Measurements from ENCODE around the gene PVALEF.
A peak's percentile ranks its signal among the peaks of the same experiment; 100 is the strongest.

The PVALEF gene

DNA sequence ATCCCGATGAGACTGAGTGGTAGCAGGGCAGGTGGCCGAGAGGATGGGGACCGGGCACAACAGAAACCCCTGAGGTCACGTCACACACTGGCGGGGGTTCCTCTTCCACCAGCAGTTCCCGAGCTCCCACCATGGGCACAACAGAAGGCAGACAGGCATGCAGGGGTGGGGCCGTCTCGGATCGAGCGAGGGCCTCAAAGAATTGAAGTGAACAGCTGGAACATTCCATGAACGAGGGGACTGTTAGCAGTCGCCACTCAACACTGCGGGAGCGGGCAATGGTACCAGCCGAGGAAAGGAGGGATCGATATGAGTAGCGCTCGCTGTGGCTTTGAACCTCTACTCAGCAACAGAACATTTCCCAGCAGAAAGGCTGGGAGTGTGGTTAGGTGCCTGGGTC lies 52.2 kb downstream of the PVALEF start:
- DNase-seq (ENCODE audit: low read depth) = no peak
- TF ChIP-seq, protein P1, sequence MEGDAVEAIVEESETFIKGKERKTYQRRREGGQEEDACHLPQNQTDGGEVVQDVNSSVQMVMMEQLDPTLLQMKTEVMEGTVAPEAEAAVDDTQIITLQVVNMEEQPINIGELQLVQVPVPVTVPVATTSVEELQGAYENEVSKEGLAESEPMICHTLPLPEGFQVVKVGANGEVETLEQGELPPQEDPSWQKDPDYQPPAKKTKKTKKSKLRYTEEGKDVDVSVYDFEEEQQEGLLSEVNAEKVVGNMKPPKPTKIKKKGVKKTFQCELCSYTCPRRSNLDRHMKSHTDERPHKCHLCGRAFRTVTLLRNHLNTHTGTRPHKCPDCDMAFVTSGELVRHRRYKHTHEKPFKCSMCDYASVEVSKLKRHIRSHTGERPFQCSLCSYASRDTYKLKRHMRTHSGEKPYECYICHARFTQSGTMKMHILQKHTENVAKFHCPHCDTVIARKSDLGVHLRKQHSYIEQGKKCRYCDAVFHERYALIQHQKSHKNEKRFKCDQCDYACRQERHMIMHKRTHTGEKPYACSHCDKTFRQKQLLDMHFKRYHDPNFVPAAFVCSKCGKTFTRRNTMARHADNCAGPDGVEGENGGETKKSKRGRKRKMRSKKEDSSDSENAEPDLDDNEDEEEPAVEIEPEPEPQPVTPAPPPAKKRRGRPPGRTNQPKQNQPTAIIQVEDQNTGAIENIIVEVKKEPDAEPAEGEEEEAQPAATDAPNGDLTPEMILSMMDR (IDR thresholded peaks at IDR 0.05; ENCODE audit: insufficient read depth, low read depth, low read length, missing control alignments) = no peak
- no peak overlapping the region for H3K4me3 ChIP-seq (ENCODE audit: low read length)

DNA sequence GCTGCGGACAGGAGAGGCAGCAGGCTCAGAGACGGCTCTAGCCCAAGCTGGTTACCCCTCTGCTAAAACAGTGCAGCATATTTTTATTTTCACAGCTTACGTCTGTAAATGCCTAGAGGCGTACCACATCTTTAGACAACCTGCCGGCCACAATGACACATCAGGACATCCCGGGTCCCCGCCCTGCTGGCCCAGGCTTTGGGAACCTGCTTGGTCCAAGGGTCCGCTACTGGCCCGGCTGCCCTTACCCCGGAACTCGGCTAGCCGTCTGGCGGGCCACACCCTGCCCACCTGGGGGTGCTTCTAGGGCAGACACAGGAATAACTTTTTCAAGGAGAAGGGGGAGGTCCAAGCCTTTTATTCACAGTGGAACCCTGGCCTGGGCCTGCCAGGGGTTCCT lies 53.2 kb downstream of the PVALEF start:
- H3K4me3 ChIP-seq (ENCODE audit: low read length) = no peak overlapping the region
- DNase-seq (ENCODE audit: low read depth) = no peak

DNA sequence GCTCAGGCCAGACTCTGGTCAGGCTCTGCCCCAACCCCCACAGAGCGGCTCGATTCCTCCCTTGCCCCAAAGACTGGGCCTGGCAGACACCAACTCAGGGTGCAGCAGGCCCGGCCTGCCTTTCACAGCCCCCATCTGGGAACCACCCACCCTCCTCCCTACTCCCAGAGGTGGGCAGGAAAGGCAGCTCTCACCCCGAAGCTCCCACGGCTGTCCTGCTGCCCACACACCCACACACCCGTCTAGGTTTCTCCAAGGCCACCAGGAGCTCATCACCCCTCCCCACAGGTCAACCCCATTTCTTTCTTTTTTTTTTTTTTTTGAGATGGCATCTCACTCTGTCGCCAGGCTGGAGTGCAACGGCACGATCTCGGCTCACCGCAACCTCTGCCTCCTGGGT lies 53.7 kb downstream of the PVALEF start:
- DNase-seq (ENCODE audit: low read depth) = no peak
- TF ChIP-seq, protein P1 (IDR thresholded peaks at IDR 0.05; ENCODE audit: insufficient read depth, low read depth, low read length, missing control alignments) = no peak
- no peak overlapping the region for H3K4me3 ChIP-seq (ENCODE audit: low read length)

More for the DNA sequence above, 53.2 kb downstream of the PVALEF start:
- TF ChIP-seq, protein P1 (IDR thresholded peaks at IDR 0.05; ENCODE audit: insufficient read depth, low read depth, low read length, missing control alignments) = no peak

DNA sequence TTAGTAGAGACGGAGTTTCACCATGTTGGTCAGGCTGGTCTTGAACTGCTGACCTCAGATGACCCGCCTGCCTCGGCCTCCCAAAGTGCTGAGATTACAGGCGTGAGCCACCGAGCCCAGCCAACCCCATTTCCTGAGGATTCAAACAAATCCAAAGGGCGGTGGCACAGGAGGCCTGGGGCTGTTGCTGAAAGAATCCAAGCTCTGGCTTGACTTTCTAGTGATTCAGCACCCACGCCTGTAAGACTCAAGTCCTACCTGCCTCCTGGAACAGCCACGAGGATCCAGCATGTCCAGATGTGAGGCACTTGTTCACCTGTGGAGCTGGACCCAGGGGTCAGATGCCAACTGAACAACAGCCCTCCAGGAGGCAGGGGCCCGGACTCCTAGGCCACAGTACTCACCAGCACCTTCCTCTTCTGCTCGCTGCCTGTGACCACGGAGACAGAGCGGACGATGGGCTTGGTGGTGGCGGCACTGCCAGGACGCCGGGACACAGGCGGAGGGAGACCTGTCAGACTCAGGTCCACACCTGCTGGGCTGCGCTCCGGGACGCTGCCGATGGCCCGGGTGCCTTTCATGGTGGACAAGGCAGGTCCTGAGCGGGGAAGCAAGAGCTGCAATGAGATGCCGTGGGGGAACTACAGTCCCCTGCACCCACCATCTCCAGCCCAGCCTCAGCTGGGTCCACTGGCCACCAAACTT lies 54.3 kb downstream of the PVALEF start:
- H3K4me3 ChIP-seq (ENCODE audit: low read length) = no peak overlapping the region
- peak; percentile 84 for DNase-seq (ENCODE audit: low read depth)
- TF ChIP-seq, protein P1 (IDR thresholded peaks at IDR 0.05; ENCODE audit: insufficient read depth, low read depth, low read length, missing control alignments) = no peak

DNA sequence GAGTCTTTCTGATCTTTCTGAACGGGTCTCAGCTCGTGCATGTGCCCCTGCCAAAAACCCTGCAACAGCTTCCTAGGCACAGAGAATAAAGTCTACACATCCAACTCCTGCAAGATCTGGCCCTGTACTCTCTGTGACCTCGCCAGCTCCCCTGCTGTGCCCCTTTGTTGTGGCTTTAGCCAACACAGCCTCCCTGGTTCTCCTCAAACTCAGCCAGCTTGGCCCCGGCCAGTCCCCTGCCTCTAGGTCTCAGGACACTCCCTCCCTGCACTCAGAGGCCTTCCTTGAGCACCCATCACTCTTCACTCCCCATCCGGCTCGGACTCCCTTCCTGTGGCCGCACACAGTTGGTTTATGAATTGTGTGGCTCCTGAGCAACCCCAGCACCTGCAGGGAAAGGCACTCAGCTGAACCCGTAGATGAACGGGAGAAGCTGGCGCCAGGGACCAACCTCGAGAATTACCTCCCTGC lies 56.1 kb downstream of the PVALEF start:
- H3K4me3 ChIP-seq (ENCODE audit: low read length) = peak overlapping the region; percentile 60
- DNase-seq (ENCODE audit: low read depth) = no peak
- TF ChIP-seq, protein P1 (IDR thresholded peaks at IDR 0.05; ENCODE audit: insufficient read depth, low read depth, low read length, missing control alignments) = no peak

DNA sequence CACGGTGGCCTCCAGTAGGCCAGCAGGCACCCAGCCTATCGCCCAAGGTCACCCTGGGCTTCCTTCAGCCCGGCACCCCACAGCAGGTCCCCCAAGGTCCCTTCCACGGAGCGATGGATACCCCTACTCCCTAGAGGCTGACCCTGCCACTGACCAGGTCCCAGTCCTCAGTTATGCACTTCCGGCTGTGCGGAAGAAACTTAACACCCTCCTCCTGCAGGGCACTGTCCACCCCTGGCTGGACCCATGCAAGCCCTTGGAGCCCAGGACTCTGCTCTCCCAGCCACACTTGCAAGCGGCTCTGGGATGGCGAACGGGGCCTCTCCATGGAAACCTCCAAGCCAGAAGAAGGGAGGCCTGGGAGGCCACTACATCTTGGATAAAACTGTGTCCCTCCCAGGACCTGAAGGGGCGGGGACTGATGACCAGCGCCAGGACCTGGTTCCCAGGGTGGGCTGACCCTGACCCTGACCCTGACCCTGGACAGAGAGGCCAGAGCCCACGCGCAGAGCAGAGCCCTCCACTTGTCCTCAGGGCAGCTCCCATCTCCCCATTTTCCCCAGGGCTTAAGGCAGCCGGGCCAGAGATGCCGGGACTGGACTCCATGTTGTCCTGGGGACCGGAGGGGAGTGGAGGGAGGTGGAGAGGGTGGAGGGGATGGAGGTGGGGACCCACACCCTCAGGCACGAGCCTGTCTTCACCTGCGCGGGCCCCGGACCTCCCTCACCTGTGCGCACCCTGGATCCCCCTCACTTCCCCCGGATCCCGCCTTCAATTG lies 56.7 kb downstream of the PVALEF start:
- TF ChIP-seq, protein P1 (IDR thresholded peaks at IDR 0.05; ENCODE audit: insufficient read depth, low read depth, low read length, missing control alignments) = no peak
- DNase-seq (ENCODE audit: low read depth) = no peak
- H3K4me3 ChIP-seq (ENCODE audit: low read length) = peak overlapping the region; percentile 60

Data from epithelial cell of esophagus (primary cell).